AG04450 (cell line): ENCODE data around the gene NKX2-4. TPM values are rescaled to one million over a fixed set of nuclear protein-coding genes. Genes with fewer than 3 reads are reported as not detected.
"Not testable (repeated sequence)": the region's sequence is repeated elsewhere in the genome, so short reads cannot be mapped to it uniquely, and the experiment has no call there.

Source experiments
- CTCF ChIA-PET: fragments of 300-600, 350-600 bp; formaldehyde crosslinking; extraction: SDS; loops from one replicate; lab custom pipeline; 2022; ENCODE audit warnings: antibody characterized with exemption, inconsistent platforms; lab: Charles Lee
- POLR2A ChIA-PET: fragments of 350-600 bp; formaldehyde crosslinking; extraction: SDS; loops from one replicate; lab custom pipeline; 2021; ENCODE audit warnings: antibody characterized with exemption, inconsistent platforms; lab: Yijun Ruan, JAX
- DNase-seq: peaks from one replicate; pipeline ENCODE4 v3.0.0-alpha.2; 2011; ENCODE audit warnings: low read depth, low spot score
- H3K27ac ChIP-seq: one replicate; pipeline ENCODE4 v1.5.1; 2012; ENCODE audit warnings: low read depth, low read length, control low read depth
- H3K27me3 ChIP-seq: one replicate; pipeline ENCODE4 v1.6.0; 2012; ENCODE audit warnings: low read length; ENCODE audit not compliant: control insufficient read depth, insufficient read depth
- H3K4me3 ChIP-seq: 2 replicates; pipeline ENCODE4 v1.5.1; 2011; ENCODE audit warnings: mild to moderate bottlenecking, low read depth, low read length, control low read depth
- H3K9me3 ChIP-seq: 2 replicates; pipeline ENCODE4 v1.5.1; 2012; ENCODE audit warnings: low read length; ENCODE audit not compliant: control insufficient read depth, insufficient read depth
- CTCF ChIP-seq: IDR thresholded peaks from 2 replicates; pipeline ENCODE4 v1.5.1; 2011; ENCODE audit warnings: low read depth, low read length, control low read depth, inconsistent platforms
- polyA plus RNA-seq: library from polyadenylated mRNA; depleted of rRNA; stranded (reverse); fragments of >200 nt; gene quantifications from 2 replicates; pipeline ENCODE4 v1.2.3, GENCODE V29; 2011

The NKX2-4 gene
- polyA plus RNA-seq, 1 experiment, result not detected

GRCh38 chr20:21421601-21422236, 24.4 kb upstream of the NKX2-4 start:
- ChIA-PET POLR2A (no interaction called here), CTCF (no interaction called here)
- Histone ChIP-seq H3K4me3 (no peak overlapping the region), H3K27ac (no peak overlapping the region), H3K9me3 (peaks cover 3% of the 10 kb centered on the region), H3K27me3 (peaks cover 2% of the 10 kb centered on the region)
- TF ChIP-seq CTCF, result no peak
- no peak for DNase-seq

- H3K27me3 ChIP-seq, DNase-seq, CTCF ChIA-PET, H3K27ac ChIP-seq, H3K4me3 ChIP-seq, POLR2A ChIA-PET, H3K9me3 ChIP-seq: not testable (repeated sequence)
Observed at GRCh38 chr20:21419147-21419546, 21.8 kb upstream of the NKX2-4 start.

DNA sequence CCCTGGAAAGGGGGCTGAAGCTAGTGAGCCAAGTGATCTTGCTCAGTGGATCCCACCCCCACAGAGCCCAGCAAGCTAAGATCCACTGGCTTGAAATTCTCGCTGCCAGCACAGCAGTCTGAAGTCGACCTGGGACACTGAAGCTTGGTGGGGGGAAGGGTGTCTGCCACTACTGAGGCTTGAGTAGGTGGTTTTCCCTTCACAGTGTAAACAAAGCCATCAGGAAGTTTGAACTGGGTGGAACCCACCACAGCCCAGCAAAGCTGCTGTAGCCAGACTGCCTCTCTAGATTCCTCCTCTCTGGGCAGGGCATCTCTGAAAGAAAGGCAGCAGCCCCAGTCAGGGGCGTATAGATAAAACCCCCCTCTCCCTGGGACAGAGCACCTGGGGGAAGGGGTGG, 16.7 kb upstream of the NKX2-4 start:
- DNase-seq, H3K27me3 ChIP-seq, H3K27ac ChIP-seq, CTCF ChIA-PET, H3K9me3 ChIP-seq, H3K4me3 ChIP-seq, POLR2A ChIA-PET: not testable (repeated sequence)

DNA sequence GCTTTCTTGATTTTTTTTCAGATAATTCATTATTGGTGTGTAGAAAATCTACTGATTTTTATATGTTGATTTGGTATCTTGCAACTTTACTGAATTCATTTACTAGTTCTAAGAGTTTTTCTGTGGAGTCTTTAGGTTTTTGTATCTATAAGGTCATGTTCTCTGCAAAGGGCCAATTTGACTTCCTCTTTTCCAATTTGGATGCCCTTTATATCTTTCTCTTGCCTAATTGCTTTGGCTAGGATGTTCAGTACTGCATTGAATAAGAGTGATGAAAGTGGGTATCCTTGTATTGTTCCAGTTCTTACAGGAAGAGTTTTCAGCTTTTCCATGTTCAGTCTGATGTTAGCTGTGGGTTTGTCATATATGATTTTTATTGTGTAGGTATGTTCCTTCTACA, 14.4 kb upstream of the NKX2-4 start:
- H3K4me3 ChIP-seq, result no peak overlapping the region
- H3K9me3 ChIP-seq, result no peaks in the 10 kb centered on the region
- H3K27me3 ChIP-seq, result peaks cover 3% of the 10 kb centered on the region
- H3K27ac ChIP-seq, result no peak overlapping the region
- no peak for DNase-seq
- POLR2A ChIA-PET, result no interaction called here
- CTCF ChIA-PET, result interaction anchor here (1.0 kb wide), 1 partner anchor 175 kb away, joined by 3 read pairs; no protein-coding TSS in a partner anchor
- no peak for TF ChIP-seq CTCF

DNA sequence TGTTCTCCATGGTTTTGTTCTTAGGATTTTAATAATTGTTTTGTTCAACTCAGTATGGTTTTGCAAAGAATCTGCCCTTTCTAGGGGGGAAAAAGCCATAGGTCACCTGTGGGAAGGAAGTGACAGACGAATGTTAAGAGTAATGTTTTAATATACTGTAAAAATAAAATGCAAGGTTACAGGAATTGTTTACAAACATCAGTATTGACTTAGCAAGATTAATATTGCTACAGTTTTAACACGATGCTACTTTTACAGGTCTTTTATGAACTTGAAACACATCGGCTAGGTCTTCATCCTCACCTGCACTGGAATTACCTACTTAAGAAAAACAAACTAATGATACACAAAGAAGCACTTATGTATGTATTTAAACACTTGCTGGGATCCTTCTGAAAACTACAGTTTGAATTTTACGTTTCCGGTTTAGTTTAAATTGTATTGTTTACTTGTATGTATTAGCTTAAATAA, 1.7 kb upstream of the NKX2-4 start:
- Histone ChIP-seq H3K27me3 (peaks cover 41% of the 10 kb centered on the region), H3K27ac (no peak overlapping the region), H3K4me3 (no peak overlapping the region), H3K9me3 (no peaks in the 10 kb centered on the region; the same call in 1 of the 2 replicates)
- no peak for DNase-seq
- no peak for TF ChIP-seq CTCF
- CTCF ChIA-PET, result no interaction called here
- POLR2A ChIA-PET, result no interaction called here

DNA sequence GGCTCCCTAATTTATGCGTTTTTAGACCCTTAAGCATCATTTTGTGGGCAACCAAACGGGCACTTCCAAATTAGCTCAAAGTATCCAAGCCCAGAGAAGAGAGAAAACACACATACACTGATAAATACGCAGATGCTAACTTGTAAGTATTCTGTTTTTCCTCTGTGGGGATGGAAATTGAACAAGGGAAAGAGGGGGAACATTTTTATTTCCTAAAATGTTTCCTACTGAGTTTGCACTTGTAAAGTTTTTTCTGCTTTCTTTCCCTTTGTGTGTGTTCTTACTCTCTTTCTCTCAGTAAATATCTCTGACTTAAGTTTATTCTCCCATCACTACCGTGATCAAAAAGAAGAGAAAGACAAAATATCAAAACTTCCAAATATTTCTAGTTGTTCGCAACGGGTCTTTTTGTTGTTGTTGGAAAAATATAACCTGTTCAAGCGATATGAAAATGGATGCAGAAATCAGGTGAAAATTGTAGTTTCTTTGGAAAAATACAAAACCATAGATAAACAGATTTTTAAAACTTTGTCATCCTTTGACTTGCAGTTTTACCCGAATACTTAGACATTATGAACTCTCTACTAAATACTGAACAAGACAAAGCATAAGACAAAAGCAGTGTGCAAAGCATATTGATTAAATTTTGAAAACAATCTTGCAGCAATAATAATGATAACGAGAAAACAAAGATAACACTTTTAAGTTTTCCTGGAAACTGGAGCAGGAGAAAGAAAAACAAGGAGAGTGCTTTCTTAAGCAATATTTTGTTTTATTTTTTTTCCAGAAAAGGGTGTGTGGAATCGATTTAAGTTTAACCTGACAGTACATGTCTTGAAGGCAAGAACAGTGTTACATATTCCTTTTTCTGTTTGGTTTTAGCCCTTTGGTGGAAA, 1.0 kb upstream of the NKX2-4 start:
- no peak for TF ChIP-seq CTCF
- no peak for DNase-seq
- Histone ChIP-seq H3K27me3 (peaks cover 48% of the 10 kb centered on the region), H3K9me3 (no peaks in the 10 kb centered on the region; the same call in 1 of the 2 replicates), H3K4me3 (no peak overlapping the region), H3K27ac (no peak overlapping the region)
- CTCF ChIA-PET, result no interaction called here
- POLR2A ChIA-PET, result no interaction called here
